ENCODE measurements around the gene CASKIN2.
A peak's percentile ranks its signal among the peaks of the same experiment; 100 is the strongest.

CASKIN2 gene

DNA sequence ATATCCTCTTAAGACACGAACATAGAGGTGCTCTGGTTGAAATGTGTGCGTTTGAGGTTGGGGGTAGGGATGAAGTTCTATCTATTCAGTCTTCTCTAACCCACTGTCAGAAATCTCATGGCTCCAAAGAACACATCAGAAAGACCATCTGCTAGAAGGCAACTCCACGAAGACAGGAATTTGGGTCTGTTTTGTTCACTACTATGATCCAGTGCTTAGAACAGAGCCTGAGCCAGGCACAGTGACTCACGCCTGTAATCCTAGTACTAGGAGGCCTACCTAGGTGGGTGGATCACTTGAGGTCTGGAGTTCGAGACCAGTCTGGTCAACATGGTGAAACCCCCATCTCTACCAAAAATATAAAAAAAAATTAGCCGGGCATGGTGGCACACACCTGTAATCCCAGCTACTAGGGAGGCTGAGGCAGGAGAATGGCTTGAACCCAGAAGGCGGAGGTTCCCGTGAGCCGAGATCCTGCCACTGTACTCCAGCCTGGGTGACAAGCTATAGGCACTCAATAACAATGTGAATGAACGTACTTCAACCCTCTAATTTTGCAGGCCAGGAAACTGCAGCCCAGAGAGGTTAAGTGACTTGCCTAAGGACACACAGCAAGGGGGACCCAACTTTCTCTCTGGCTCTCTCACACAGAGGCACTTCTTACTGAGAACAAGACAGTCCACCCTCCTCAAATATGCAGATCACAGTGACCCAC, 2.3 kb downstream of the CASKIN2 start:
- Histone ChIP-seq H3K27me3 (ENCODE audit: control insufficient read depth in 2 of 2, insufficient read depth in 2 of 2, low read length in 2 of 2) (no peaks in the 10 kb centered on the region), H3K9me3 (ENCODE audit: control insufficient read depth in 2 of 2, low read length in 2 of 2) (no peaks in the 10 kb centered on the region), H3K9ac (ENCODE audit: low read depth in 1 of 2, low read length in 2 of 2) (no peak overlapping the region), H3K36me3 (ENCODE audit: control insufficient read depth in 2 of 2, insufficient read depth in 2 of 2, low read length in 2 of 2) (peaks cover 3% of the 10 kb centered on the region in 2 donors), H3K4me1 (ENCODE audit: control insufficient read depth in 2 of 2, insufficient read depth in 2 of 2, low read length in 2 of 2) (peaks cover 31 to 44% of the 10 kb centered on the region in 2 donors), H3K27ac (ENCODE audit: low read depth in 2 of 2, low read length in 2 of 2) (no peak overlapping the region), H3K4me3 (ENCODE audit: low read length in 2 of 2) (peak overlapping the region in 1 of 2 donors; percentile 69)

DNA sequence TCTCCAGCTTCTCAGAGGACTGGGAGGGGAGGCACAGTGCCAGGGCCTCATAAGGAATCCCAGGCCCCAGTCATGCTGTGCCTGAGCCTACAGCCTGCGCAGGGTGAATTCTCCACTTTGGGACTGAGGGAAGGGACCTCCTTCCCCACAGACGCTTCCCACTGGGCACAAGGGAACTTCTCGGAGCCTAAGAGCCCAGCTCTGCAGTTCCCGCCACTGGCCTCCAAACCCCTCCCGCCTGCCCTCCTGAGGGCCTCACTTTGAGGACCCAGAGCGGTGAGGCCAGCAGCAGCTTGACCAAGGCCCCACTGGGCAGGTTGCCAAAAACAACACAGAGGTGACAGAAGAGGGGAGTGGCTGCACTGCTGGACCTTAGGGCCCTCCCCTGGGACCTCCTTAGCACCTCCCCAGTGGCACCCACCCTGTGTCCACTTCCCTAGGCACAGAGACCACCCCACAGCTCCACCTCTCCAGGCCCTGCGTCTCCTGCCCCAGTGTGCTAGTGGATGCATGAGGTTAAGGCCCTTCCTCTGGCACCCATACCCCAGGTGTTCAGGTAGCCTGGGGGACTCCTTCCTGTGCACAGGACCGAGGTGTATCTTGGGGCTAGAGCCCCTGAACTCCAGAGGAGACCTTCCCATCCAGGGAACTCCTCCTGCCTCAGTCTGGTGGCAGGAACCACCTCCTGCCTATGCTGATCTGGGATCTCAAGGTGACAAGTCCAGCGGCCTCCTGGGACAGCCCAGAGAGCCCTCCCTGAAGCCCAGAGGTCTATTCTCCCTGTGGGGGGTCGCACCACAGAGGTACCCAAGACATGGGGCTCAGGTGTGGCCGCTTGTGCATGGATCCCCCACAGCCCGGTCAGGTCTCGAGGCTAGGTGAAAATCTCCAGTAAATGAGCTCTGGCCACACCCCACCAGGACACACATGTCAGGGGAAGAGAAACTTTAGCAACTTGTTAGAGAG, 3.4 kb downstream of the CASKIN2 start:
- Histone ChIP-seq H3K4me3 (ENCODE audit: low read length in 2 of 2) (no peak overlapping the region), H3K9ac (ENCODE audit: low read depth in 1 of 2, low read length in 2 of 2) (peak overlapping the region in 1 of 2 donors; percentile 6), H3K4me1 (ENCODE audit: control insufficient read depth in 2 of 2, insufficient read depth in 2 of 2, low read length in 2 of 2) (peaks cover 19 to 36% of the 10 kb centered on the region in 2 donors)

DNA sequence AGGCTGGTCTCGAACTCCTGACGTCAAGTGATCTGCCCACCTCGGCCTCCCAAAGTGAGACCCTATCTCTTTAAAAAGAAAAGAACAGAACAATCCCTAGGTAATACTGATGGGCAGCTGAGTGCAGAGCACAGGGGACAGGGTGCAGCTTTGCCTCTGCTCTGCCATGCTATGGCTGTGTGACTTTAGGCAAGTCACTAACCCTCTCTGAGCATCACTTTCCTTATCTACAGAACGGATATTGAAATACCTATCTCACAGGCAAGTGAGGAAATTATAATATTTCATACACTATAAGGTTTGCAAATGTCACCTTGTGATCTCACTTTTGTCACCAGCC, 4.1 kb downstream of the CASKIN2 start:
- H3K36me3 ChIP-seq (ENCODE audit: control insufficient read depth in 2 of 2, insufficient read depth in 2 of 2, low read length in 2 of 2): peaks cover 9 to 13% of the 10 kb centered on the region in 2 donors
- no peaks in the 10 kb centered on the region for H3K27me3 ChIP-seq (ENCODE audit: control insufficient read depth in 2 of 2, insufficient read depth in 2 of 2, low read length in 2 of 2)
- no peaks in the 10 kb centered on the region for H3K9me3 ChIP-seq (ENCODE audit: control insufficient read depth in 2 of 2, low read length in 2 of 2)
- H3K4me1 ChIP-seq (ENCODE audit: control insufficient read depth in 2 of 2, insufficient read depth in 2 of 2, low read length in 2 of 2): peaks cover 18 to 36% of the 10 kb centered on the region in 2 donors
- H3K9ac ChIP-seq (ENCODE audit: low read depth in 1 of 2, low read length in 2 of 2): peak overlapping the region in 1 of 2 donors; percentile 2
- H3K4me3 ChIP-seq (ENCODE audit: low read length in 2 of 2): no peak overlapping the region
- H3K27ac ChIP-seq (ENCODE audit: low read depth in 2 of 2, low read length in 2 of 2): no peak overlapping the region

More for the DNA sequence above, 3.4 kb downstream of the CASKIN2 start:
- Histone ChIP-seq H3K27ac (ENCODE audit: low read depth in 2 of 2, low read length in 2 of 2) (peak overlapping the region in 1 of 2 donors; percentile 16), H3K27me3 (ENCODE audit: control insufficient read depth in 2 of 2, insufficient read depth in 2 of 2, low read length in 2 of 2) (no peaks in the 10 kb centered on the region), H3K9me3 (ENCODE audit: control insufficient read depth in 2 of 2, low read length in 2 of 2) (no peaks in the 10 kb centered on the region), H3K36me3 (ENCODE audit: control insufficient read depth in 2 of 2, insufficient read depth in 2 of 2, low read length in 2 of 2) (peaks cover 8% of the 10 kb centered on the region in 2 donors)

DNA sequence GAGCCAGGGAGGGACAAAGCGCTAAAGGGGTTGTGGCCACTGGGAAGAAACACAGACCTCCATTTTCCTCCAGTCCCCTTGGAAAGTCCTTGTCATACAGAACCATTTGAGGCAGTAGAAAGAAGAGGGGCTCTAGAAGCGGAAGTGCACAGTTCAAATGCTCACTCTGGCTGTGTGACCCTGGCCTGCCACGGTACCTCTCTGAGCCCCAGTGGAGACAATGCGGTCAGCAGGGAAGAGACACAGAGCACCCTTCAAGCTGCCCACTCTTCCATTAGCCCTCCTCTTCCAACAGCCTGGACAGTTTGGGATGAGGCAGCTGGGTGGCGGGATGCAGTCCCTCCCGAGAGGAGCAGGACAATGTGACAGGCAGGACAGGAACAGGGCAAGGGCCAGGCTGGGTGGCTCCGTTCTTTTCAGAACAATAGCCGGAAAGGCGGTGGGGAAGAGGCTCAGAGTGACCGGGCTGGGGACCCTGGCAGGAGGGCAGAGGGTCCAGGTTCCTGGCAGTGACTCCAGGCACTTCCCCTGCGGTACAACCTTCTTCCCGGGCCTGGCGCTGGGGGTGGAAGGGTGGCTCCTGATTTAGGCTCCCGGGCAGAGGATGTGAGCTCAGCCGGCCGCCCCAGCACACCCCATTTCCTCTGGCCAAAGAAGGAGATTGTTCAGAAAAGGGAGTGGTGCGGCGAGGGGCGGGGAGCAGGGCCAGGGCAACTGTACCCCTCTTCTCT, 5.6 kb downstream of the CASKIN2 start:
- H3K36me3 ChIP-seq (ENCODE audit: control insufficient read depth in 2 of 2, insufficient read depth in 2 of 2, low read length in 2 of 2): peaks cover 14 to 19% of the 10 kb centered on the region in 2 donors
- no peak overlapping the region for H3K9ac ChIP-seq (ENCODE audit: low read depth in 1 of 2, low read length in 2 of 2)
- H3K4me3 ChIP-seq (ENCODE audit: low read length in 2 of 2): no peak overlapping the region
- H3K27me3 ChIP-seq (ENCODE audit: control insufficient read depth in 2 of 2, insufficient read depth in 2 of 2, low read length in 2 of 2): no peaks in the 10 kb centered on the region
- H3K27ac ChIP-seq (ENCODE audit: low read depth in 2 of 2, low read length in 2 of 2): peak overlapping the region in 1 of 2 donors; percentile 38
- H3K4me1 ChIP-seq (ENCODE audit: control insufficient read depth in 2 of 2, insufficient read depth in 2 of 2, low read length in 2 of 2): peaks cover 18 to 35% of the 10 kb centered on the region in 2 donors
- H3K9me3 ChIP-seq (ENCODE audit: control insufficient read depth in 2 of 2, low read length in 2 of 2): no peaks in the 10 kb centered on the region

DNA sequence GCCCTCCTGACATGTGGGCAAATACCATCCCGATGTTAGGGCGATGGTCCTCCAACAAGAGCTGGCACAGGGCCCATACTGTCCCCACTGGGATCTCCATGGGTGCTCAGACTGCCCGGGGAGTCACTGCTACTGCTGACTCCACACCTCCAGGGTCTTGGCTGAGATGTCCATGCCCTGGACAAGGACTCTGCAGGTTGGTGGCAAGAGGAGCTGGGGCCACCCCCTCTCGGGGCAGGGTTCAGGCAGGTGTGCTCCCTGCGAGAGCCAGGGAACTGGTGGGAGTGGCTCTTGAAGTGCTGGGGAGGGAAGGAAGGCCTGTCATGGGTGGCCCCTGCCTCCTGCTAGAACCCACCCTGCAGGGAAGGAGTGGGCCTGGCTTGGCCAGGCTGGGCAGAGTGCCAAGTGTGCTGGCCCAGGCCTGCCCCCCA, 6.4 kb downstream of the CASKIN2 start:
- H3K9me3 ChIP-seq (ENCODE audit: control insufficient read depth in 2 of 2, low read length in 2 of 2): no peaks in the 10 kb centered on the region
- peaks cover 14 to 19% of the 10 kb centered on the region in 2 donors for H3K36me3 ChIP-seq (ENCODE audit: control insufficient read depth in 2 of 2, insufficient read depth in 2 of 2, low read length in 2 of 2)
- no peak overlapping the region for H3K4me3 ChIP-seq (ENCODE audit: low read length in 2 of 2)
- H3K27ac ChIP-seq (ENCODE audit: low read depth in 2 of 2, low read length in 2 of 2): peak overlapping the region in 1 of 2 donors; percentile 28
- H3K27me3 ChIP-seq (ENCODE audit: control insufficient read depth in 2 of 2, insufficient read depth in 2 of 2, low read length in 2 of 2): no peaks in the 10 kb centered on the region
- H3K9ac ChIP-seq (ENCODE audit: low read depth in 1 of 2, low read length in 2 of 2): no peak overlapping the region
- peaks cover 11 to 29% of the 10 kb centered on the region in 2 donors for H3K4me1 ChIP-seq (ENCODE audit: control insufficient read depth in 2 of 2, insufficient read depth in 2 of 2, low read length in 2 of 2)

DNA sequence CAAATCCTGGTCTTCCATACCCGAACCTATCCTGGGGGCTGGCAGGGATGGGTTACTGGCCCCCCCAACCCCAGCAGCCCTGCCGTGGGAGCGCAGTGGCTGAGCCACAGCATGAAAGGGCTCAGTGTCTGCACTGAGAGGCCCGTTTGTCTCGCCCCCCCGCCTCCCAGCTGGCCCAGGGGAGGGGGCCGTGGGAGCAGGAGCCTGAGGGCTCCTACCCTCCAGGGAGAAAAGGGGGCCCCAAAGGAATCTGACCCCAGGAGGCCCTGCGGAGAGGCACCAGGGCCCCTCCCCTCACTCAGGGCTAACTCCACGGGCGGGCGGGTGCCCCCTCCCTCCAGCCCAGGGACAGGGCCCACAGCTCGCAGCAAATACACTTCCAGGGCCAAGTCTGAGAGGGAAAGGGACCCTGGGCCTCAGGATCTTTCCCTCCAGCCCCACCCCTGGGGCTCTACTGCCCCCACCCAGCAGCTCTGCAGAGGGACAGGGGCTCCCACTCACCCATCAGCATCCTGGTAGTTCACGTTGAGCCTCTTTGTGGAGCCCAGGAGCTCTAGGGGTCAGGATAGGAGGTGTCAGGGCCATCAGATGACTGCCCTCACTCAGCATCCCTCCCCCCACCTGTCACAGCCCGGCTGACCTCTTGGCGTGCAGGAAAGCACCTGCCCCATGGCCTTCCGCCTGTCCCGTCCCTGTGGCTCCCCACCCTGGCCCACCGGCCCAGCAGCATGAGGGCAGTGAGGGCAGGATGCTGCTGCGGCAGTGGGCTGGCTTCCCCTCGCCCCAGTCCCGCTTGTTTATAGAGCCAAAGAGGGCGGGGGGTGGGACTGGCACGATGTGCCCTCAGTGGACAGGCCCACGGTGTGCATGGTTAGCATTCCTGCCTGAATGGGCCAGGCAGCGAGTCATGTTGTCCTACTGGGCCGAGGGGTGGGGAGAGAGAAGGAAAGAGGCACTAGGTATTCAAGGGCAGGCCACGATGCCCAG, 7.3 kb downstream of the CASKIN2 start:
- peak overlapping the region in 1 of 2 donors; percentile 28 for H3K27ac ChIP-seq (ENCODE audit: low read depth in 2 of 2, low read length in 2 of 2)
- H3K36me3 ChIP-seq (ENCODE audit: control insufficient read depth in 2 of 2, insufficient read depth in 2 of 2, low read length in 2 of 2): peaks cover 16 to 19% of the 10 kb centered on the region in 2 donors
- peaks cover 8 to 24% of the 10 kb centered on the region in 2 donors for H3K4me1 ChIP-seq (ENCODE audit: control insufficient read depth in 2 of 2, insufficient read depth in 2 of 2, low read length in 2 of 2)
- H3K4me3 ChIP-seq (ENCODE audit: low read length in 2 of 2): no peak overlapping the region
- H3K9ac ChIP-seq (ENCODE audit: low read depth in 1 of 2, low read length in 2 of 2): no peak overlapping the region
- no peaks in the 10 kb centered on the region for H3K9me3 ChIP-seq (ENCODE audit: control insufficient read depth in 2 of 2, low read length in 2 of 2)
- no peaks in the 10 kb centered on the region for H3K27me3 ChIP-seq (ENCODE audit: control insufficient read depth in 2 of 2, insufficient read depth in 2 of 2, low read length in 2 of 2)

DNA sequence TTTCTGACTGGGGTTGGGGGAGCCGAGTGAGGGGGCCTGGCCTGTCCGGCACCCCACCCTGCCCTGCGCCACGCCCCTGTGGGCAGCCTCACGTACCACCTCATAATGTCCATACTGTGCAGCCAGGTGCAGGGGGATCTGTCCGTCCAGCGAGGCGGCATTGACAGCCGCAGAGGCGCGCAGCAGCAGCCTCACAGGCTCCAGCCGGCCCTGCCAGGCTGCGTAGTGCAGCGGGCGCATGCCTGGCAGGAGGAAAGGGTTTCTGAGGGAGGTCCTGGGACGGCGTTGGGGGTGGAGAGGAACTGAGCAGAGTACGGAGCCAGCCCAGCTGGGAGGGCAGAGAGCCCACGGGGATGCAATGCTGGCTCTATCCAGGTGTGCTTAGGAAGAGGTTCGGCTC, 8.4 kb downstream of the CASKIN2 start:
- H3K9ac ChIP-seq (ENCODE audit: low read depth in 1 of 2, low read length in 2 of 2): no peak overlapping the region

DNA sequence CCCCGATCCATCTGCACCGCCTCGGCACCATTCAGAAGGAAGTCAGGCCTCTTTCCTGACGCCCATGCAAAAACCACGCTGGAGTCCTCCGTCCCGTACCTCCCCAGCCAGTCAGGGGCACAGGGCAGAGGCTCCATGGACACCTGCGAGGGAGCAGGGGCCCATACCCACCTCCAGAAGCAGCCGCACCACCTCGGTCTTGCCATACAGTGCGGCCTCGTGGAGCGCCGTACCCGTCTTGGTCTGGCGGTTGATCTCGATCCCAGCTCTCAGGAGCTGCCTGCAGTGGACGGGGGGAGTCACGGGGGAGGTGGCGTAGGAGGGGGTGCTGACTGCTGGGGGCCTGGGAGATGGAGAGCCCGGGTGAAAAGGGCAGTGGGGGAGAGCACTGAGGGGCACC, 9.2 kb downstream of the CASKIN2 start:
- Histone ChIP-seq H3K9ac (ENCODE audit: low read depth in 1 of 2, low read length in 2 of 2) (no peak overlapping the region), H3K27me3 (ENCODE audit: control insufficient read depth in 2 of 2, insufficient read depth in 2 of 2, low read length in 2 of 2) (no peaks in the 10 kb centered on the region), H3K36me3 (ENCODE audit: control insufficient read depth in 2 of 2, insufficient read depth in 2 of 2, low read length in 2 of 2) (peaks cover 16 to 19% of the 10 kb centered on the region in 2 donors), H3K9me3 (ENCODE audit: control insufficient read depth in 2 of 2, low read length in 2 of 2) (no peaks in the 10 kb centered on the region), H3K4me1 (ENCODE audit: control insufficient read depth in 2 of 2, insufficient read depth in 2 of 2, low read length in 2 of 2) (peaks cover 3 to 7% of the 10 kb centered on the region in 2 donors), H3K27ac (ENCODE audit: low read depth in 2 of 2, low read length in 2 of 2) (no peak overlapping the region), H3K4me3 (ENCODE audit: low read length in 2 of 2) (no peak overlapping the region)

More for the DNA sequence above, 8.4 kb downstream of the CASKIN2 start:
- Histone ChIP-seq H3K27ac (ENCODE audit: low read depth in 2 of 2, low read length in 2 of 2) (no peak overlapping the region), H3K4me3 (ENCODE audit: low read length in 2 of 2) (no peak overlapping the region), H3K9me3 (ENCODE audit: control insufficient read depth in 2 of 2, low read length in 2 of 2) (no peaks in the 10 kb centered on the region), H3K36me3 (ENCODE audit: control insufficient read depth in 2 of 2, insufficient read depth in 2 of 2, low read length in 2 of 2) (peaks cover 17 to 19% of the 10 kb centered on the region in 2 donors), H3K4me1 (ENCODE audit: control insufficient read depth in 2 of 2, insufficient read depth in 2 of 2, low read length in 2 of 2) (peaks cover 6 to 14% of the 10 kb centered on the region in 2 donors), H3K27me3 (ENCODE audit: control insufficient read depth in 2 of 2, insufficient read depth in 2 of 2, low read length in 2 of 2) (no peaks in the 10 kb centered on the region)

DNA sequence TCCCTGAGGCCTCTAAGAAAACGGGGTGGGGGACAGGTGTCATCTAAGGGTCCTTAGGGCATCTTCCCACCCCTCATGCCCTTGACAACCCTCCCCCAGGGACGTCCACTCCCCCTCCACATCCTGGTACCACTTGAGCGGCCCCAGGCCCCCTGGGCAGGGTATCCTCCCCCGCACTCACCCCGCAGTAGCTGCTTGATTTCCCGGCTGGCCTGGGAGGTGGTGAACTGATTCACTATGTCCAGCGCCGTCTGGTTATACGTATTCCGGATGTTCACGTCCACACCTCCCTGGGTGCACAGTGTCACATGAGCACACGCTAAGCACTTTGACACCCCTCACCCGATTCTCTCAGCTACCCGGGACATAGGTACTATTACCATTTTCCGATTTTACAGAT, 9.7 kb downstream of the CASKIN2 start:
- Histone ChIP-seq H3K9me3 (ENCODE audit: control insufficient read depth in 2 of 2, low read length in 2 of 2) (no peaks in the 10 kb centered on the region), H3K27ac (ENCODE audit: low read depth in 2 of 2, low read length in 2 of 2) (no peak overlapping the region), H3K4me1 (ENCODE audit: control insufficient read depth in 2 of 2, insufficient read depth in 2 of 2, low read length in 2 of 2) (peaks cover 3 to 7% of the 10 kb centered on the region in 2 donors), H3K9ac (ENCODE audit: low read depth in 1 of 2, low read length in 2 of 2) (no peak overlapping the region), H3K36me3 (ENCODE audit: control insufficient read depth in 2 of 2, insufficient read depth in 2 of 2, low read length in 2 of 2) (peaks cover 19 to 23% of the 10 kb centered on the region in 2 donors), H3K27me3 (ENCODE audit: control insufficient read depth in 2 of 2, insufficient read depth in 2 of 2, low read length in 2 of 2) (no peaks in the 10 kb centered on the region), H3K4me3 (ENCODE audit: low read length in 2 of 2) (no peak overlapping the region)
